IMR-90 (cell line): ENCODE results near the gene LUZP1. TPM values are rescaled to one million over a fixed set of nuclear protein-coding genes. Genes with fewer than 3 reads are reported as not detected.

ENCODE experiments used
- ATAC-seq: fragments of 200-7000 bp; cut with Tn5 transposase; 2 replicates; pipeline ENCODE4 v1.9.1; 2020; ENCODE audit warnings: low read depth, mild to moderate bottlenecking, moderate library complexity
- BruUV-seq: library from RNA; stranded (reverse); fragments of 400-500 nt; replicated peaks from 2 replicates; lab custom pipeline; 2021; lab: Mats Ljungman, UMichigan
- CTCF ChIA-PET: fragments of 300-600 bp; formaldehyde crosslinking; extraction: SDS; loops from one replicate; lab custom pipeline; 2021; ENCODE audit warnings: antibody characterized with exemption; lab: Yijun Ruan, JAX
- POLR2A ChIA-PET: fragments of 300-600 bp; sonication (Branson Sonifier 250); formaldehyde crosslinking; loops from one replicate; lab custom pipeline; 2022; ENCODE audit warnings: antibody characterized with exemption; ENCODE audit not compliant: unreplicated experiment; lab: Charles Lee
- DNase-seq: peaks from one replicate; pipeline ENCODE4 v3.0.0; 2013
- H2AFZ ChIP-seq: replicated peaks from 2 replicates; pipeline ENCODE3; 2013; ENCODE audit warnings: low read length, mild to moderate bottlenecking; ENCODE audit not compliant: poor library complexity
- H2AK5ac ChIP-seq: 2 replicates; pipeline ENCODE4 v1.6.1; 2013; ENCODE audit warnings: low read depth, low read length, inconsistent platforms
- H2AK9ac ChIP-seq: replicated peaks from 2 replicates; pipeline ENCODE3; 2013; ENCODE audit warnings: mild to moderate bottlenecking, low read depth, low read length, moderate library complexity; ENCODE audit not compliant: poor library complexity
- H2BK120ac ChIP-seq: 2 replicates; pipeline ENCODE4 v1.6.1; 2013; ENCODE audit warnings: low read depth, low read length, inconsistent platforms
- H2BK15ac ChIP-seq: 3 replicates; pipeline ENCODE4 v1.6.1; 2013; ENCODE audit warnings: low read depth, low read length, inconsistent platforms
- H2BK20ac ChIP-seq: 2 replicates; pipeline ENCODE4 v1.6.1; 2013; ENCODE audit warnings: low read depth, mild to moderate bottlenecking, inconsistent platforms, low read length, moderate library complexity
- H2BK5ac ChIP-seq: 2 replicates; pipeline ENCODE4 v1.6.1; 2013; ENCODE audit warnings: mild to moderate bottlenecking, low read depth, low read length, inconsistent platforms; ENCODE audit not compliant: poor library complexity, severe bottlenecking
- H3K14ac ChIP-seq: replicated peaks from 2 replicates; pipeline ENCODE4 v1.6.1; 2013; ENCODE audit warnings: low read depth, low read length, inconsistent platforms
- H3K18ac ChIP-seq: 2 replicates; pipeline ENCODE4 v1.6.1; 2013; ENCODE audit warnings: low read depth, low read length, control low read depth
- H3K23ac ChIP-seq: 2 replicates; pipeline ENCODE4 v1.6.1; 2013; ENCODE audit warnings: low read depth, low read length, inconsistent platforms
- H3K27ac ChIP-seq: 2 replicates; pipeline ENCODE4 v1.5.1; 2013; ENCODE audit warnings: mild to moderate bottlenecking, control low read depth, low read length; ENCODE audit not compliant: insufficient read depth
- H3K27me3 ChIP-seq: 2 replicates; pipeline ENCODE4 v1.6.1; 2013; ENCODE audit warnings: low read length; ENCODE audit not compliant: control insufficient read depth, insufficient read depth
- H3K36me3 ChIP-seq: 2 replicates; pipeline ENCODE4 v1.6.1; 2013; ENCODE audit warnings: low read length, mixed read lengths; ENCODE audit not compliant: control insufficient read depth, insufficient read depth
- H3K4ac ChIP-seq: 2 replicates; pipeline ENCODE4 v1.6.1; 2013; ENCODE audit warnings: low read depth, low read length, inconsistent platforms
- H3K4me1 ChIP-seq: 2 replicates; pipeline ENCODE4 v1.6.1; 2013; ENCODE audit warnings: low read length, mixed read lengths; ENCODE audit not compliant: control insufficient read depth, insufficient read depth
- H3K4me2 ChIP-seq: 2 replicates; pipeline ENCODE4 v1.6.1; 2013; ENCODE audit warnings: low read depth, mild to moderate bottlenecking, control low read depth, low read length, moderate library complexity
- H3K4me3 ChIP-seq: 2 replicates; pipeline ENCODE4 v1.5.1; 2013; ENCODE audit warnings: low read depth, mild to moderate bottlenecking, control low read depth, low read length, moderate library complexity; ENCODE audit not compliant: insufficient read depth
- H3K56ac ChIP-seq: 2 replicates; pipeline ENCODE4 v1.6.1; 2013; ENCODE audit warnings: low read length, inconsistent platforms; ENCODE audit not compliant: insufficient read depth; ENCODE audit errors: extremely low read depth
- H3K79me1 ChIP-seq, 2 experiments: 2 replicates each; pipeline ENCODE4 v1.6.1; 2013; ENCODE audit warnings: low read length in 2 of 2, inconsistent platforms in 1 of 2, low read depth in 1 of 2
- H3K9ac ChIP-seq: 2 replicates; pipeline ENCODE4 v1.6.1; 2013; ENCODE audit warnings: low read depth, low read length, control low read depth
- H3K9me1 ChIP-seq: 2 replicates; pipeline ENCODE4 v1.6.1; 2013; ENCODE audit warnings: low read length, inconsistent platforms; ENCODE audit not compliant: insufficient read depth
- H3K9me3 ChIP-seq: 2 replicates; pipeline ENCODE4 v1.6.1; 2013; ENCODE audit warnings: low read length; ENCODE audit not compliant: control insufficient read depth, insufficient read depth
- H4K20me1 ChIP-seq: 2 replicates; pipeline ENCODE4 v1.6.1; 2013; ENCODE audit warnings: low read length, inconsistent platforms; ENCODE audit not compliant: insufficient read depth
- H4K5ac ChIP-seq: 2 replicates; pipeline ENCODE4 v1.6.1; 2013; ENCODE audit warnings: mild to moderate bottlenecking, low read depth, low read length, control low read depth
- H4K8ac ChIP-seq, 2 experiments: 2 replicates each; pipeline ENCODE4 v1.6.1; 2013; ENCODE audit warnings: low read depth in 2 of 2, low read length in 2 of 2, control low read depth in 1 of 2, inconsistent platforms in 1 of 2
- H4K91ac ChIP-seq: 2 replicates; pipeline ENCODE4 v1.6.1; 2013; ENCODE audit warnings: low read depth, low read length, inconsistent platforms; ENCODE audit not compliant: insufficient read depth
- FOS ChIP-seq: fragments of 150-350 bp; IDR thresholded peaks from 2 replicates; pipeline ENCODE4 v1.6.1; 2016; ENCODE audit warnings: low read depth, low read length
- MAZ ChIP-seq: IDR thresholded peaks from 2 replicates; pipeline ENCODE4 v1.6.1; 2012; ENCODE audit warnings: low read depth, mild to moderate bottlenecking, low read length, improper control_type of control experiment, moderate library complexity, borderline replicate concordance
- MXI1 ChIP-seq: IDR thresholded peaks from 2 replicates; pipeline ENCODE4 v1.6.1; 2012; ENCODE audit warnings: low read depth, mild to moderate bottlenecking, low read length, moderate library complexity, borderline replicate concordance
- NFE2L2 ChIP-seq: fragments of 150-350 bp; IDR thresholded peaks from 2 replicates; pipeline ENCODE4 v1.6.1; 2016; ENCODE audit warnings: low read depth, mild to moderate bottlenecking, low read length
- POLR2A ChIP-seq: IDR thresholded peaks from 2 replicates; pipeline ENCODE4 v1.6.1; 2012; ENCODE audit warnings: mild to moderate bottlenecking, low read depth, low read length
- RAD21 ChIP-seq: IDR thresholded peaks from 2 replicates; pipeline ENCODE4 v1.6.1; 2012; ENCODE audit warnings: low read length, improper control_type of control experiment
- RCOR1 ChIP-seq: IDR thresholded peaks from 2 replicates; pipeline ENCODE4 v1.6.1; 2012; ENCODE audit warnings: mild to moderate bottlenecking, low read length, improper control_type of control experiment; ENCODE audit not compliant: insufficient replicate concordance
- WGBS, 2 experiments: methylation state at CpG; one replicate each; pipeline versions ENCODE4 v1.1.5 to v1.1.7; 2013; ENCODE audit warnings: missing lambda C conversion rate in 2 of 2; ENCODE audit not compliant: insufficient read length in 1 of 2; ENCODE audit errors: extremely low coverage in 2 of 2; 5-methylcytosine and 5-hydroxymethylcytosine counted together
- dilution Hi-C: fragments of 300-500 bp; cut with HindIII; formaldehyde crosslinking; loops from one replicate; pipeline ENCODE4 v1.14.3; 2018; ENCODE audit warnings: low sequenced_read_pairs; ENCODE audit not compliant: unreplicated experiment
- in situ Hi-C: fragments of 300-500 bp; cut with MboI; formaldehyde crosslinking; loops from 3 replicates; pipeline ENCODE4 v1.14.3; 2019; ENCODE audit warnings: low sequenced_read_pairs, inconsistent platforms, mixed read lengths
- intact Hi-C: fragments of 100-400 bp; cut with micrococcal nuclease; formaldehyde crosslinking; loops from 2 replicates; pipeline ENCODE4 v1.10.0; 2022
- polyA plus RNA-seq, 3 experiments: library from polyadenylated mRNA; depleted of rRNA; stranded (reverse); fragments of >200 nt; gene quantifications; 2 replicates each; pipeline ENCODE4 v1.2.3, GENCODE V29; 2012; ENCODE audit warnings: low replicate concordance in 1 of 3
- total RNA-seq: library from RNA; depleted of rRNA; stranded (reverse); fragments of >200 nt; gene quantifications from 2 replicates; pipeline ENCODE4 v1.2.3, GENCODE V29; 2012
- TF ChIP-seq, protein P1 (sequence below): conservative IDR thresholded peaks from 2 replicates; pipeline ENCODE4 v1.5.1; 2012; ENCODE audit warnings: mild to moderate bottlenecking, low read depth, low read length, improper control_type of control experiment
- TF ChIP-seq, protein P2 (sequence below): fragments of 150-350 bp; IDR thresholded peaks from 2 replicates; pipeline ENCODE4 v1.6.1; 2017; ENCODE audit warnings: mild to moderate bottlenecking, antibody characterized with exemption, low read length, low read depth

LUZP1 gene
- total and polyA plus RNA-seq, 2 of the 4 experiments (the other 2 are of a cell fraction): 13.1 to 31.7 TPM

DNA sequence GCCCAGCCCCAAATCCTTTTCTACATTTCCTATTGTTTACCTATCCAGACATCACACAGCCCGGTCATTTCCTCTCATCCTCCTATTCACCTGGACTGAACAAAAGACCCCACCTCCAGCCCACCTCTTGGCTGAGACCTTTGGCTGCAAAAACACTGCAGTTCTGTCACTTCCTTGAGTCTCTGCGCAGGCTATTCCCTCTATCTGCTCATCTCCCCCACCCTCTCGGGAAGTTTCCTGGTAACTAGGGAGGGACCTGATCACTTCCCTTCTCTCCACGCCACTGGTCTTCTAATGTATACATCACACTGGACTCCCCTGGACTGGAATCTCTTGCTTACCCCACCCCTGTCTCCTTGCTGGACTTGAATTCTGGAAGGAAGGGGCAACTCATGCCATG lies 43.3 kb upstream of the LUZP1 start:
- TF ChIP-seq RAD21: no peak
- TF ChIP-seq, protein P1, sequence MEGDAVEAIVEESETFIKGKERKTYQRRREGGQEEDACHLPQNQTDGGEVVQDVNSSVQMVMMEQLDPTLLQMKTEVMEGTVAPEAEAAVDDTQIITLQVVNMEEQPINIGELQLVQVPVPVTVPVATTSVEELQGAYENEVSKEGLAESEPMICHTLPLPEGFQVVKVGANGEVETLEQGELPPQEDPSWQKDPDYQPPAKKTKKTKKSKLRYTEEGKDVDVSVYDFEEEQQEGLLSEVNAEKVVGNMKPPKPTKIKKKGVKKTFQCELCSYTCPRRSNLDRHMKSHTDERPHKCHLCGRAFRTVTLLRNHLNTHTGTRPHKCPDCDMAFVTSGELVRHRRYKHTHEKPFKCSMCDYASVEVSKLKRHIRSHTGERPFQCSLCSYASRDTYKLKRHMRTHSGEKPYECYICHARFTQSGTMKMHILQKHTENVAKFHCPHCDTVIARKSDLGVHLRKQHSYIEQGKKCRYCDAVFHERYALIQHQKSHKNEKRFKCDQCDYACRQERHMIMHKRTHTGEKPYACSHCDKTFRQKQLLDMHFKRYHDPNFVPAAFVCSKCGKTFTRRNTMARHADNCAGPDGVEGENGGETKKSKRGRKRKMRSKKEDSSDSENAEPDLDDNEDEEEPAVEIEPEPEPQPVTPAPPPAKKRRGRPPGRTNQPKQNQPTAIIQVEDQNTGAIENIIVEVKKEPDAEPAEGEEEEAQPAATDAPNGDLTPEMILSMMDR: no peak
- no peak for TF ChIP-seq RCOR1
- no peak for TF ChIP-seq POLR2A
- no peak for TF ChIP-seq NFE2L2
- TF ChIP-seq MXI1: no peak
- TF ChIP-seq MAZ: no peak
- TF ChIP-seq FOS: no peak
- TF ChIP-seq, protein P2, sequence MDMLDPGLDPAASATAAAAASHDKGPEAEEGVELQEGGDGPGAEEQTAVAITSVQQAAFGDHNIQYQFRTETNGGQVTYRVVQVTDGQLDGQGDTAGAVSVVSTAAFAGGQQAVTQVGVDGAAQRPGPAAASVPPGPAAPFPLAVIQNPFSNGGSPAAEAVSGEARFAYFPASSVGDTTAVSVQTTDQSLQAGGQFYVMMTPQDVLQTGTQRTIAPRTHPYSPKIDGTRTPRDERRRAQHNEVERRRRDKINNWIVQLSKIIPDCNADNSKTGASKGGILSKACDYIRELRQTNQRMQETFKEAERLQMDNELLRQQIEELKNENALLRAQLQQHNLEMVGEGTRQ: no peak
- H4K20me1 ChIP-seq: no peaks in the 10 kb centered on the region
- ATAC-seq (no peak), DNase-seq (no peak)
- CTCF ChIA-PET: interaction anchor here (0.8 kb wide), 1 partner anchor 27 kb away, joined by 4 read pairs; no protein-coding TSS in a partner anchor
- H3K9me3 ChIP-seq: no peaks in the 10 kb centered on the region
- POLR2A ChIA-PET: interaction anchor here (0.5 to 0.6 kb wide), 2 partner anchors 9 to 1758 kb away, joined by 3 read pairs; no protein-coding TSS in a partner anchor
- H3K27ac ChIP-seq: no peak overlapping the region
- H4K91ac ChIP-seq: no peak overlapping the region
- H3K4me2 ChIP-seq: no peak overlapping the region
- no CpG with 5 or more reads among the region's 4 CpGs for WGBS, 2 experiments
- H3K4me1 ChIP-seq: no peaks in the 10 kb centered on the region; the same call in 1 of the 2 replicates
- no peak overlapping the region for H2BK20ac ChIP-seq
- no peak overlapping the region for H3K9ac ChIP-seq
- BruUV-seq: no TSS peak
- dilution Hi-C loops (no loop called here), in situ Hi-C loops (no loop called here), intact Hi-C loops (no loop called here)
- no peaks in the 10 kb centered on the region for H3K36me3 ChIP-seq
- H2AFZ ChIP-seq: no peak overlapping the region
- no peak overlapping the region for H2AK5ac ChIP-seq
- H3K56ac ChIP-seq: no peak overlapping the region
- H2BK5ac ChIP-seq: no peak overlapping the region
- no peak overlapping the region for H3K4ac ChIP-seq
- H4K8ac ChIP-seq: no peak overlapping the region
- peaks cover 4% of the 10 kb centered on the region; the same call in 1 of the 2 replicates for H3K9me1 ChIP-seq
- H3K14ac ChIP-seq: no peak overlapping the region
- no peak overlapping the region for H3K18ac ChIP-seq
- no peak overlapping the region for H2BK15ac ChIP-seq
- no peak overlapping the region for H3K23ac ChIP-seq
- H2BK120ac ChIP-seq: no peak overlapping the region
- peaks cover 51% of the 10 kb centered on the region for H3K27me3 ChIP-seq
- H4K5ac ChIP-seq: no peak overlapping the region
- no peak overlapping the region for H3K4me3 ChIP-seq
- H2AK9ac ChIP-seq: no peak overlapping the region
- H3K79me1 ChIP-seq: no peaks in the 10 kb centered on the region
